ENCODE data around the gene CHSY1. TPM values are rescaled to one million over a fixed set of nuclear protein-coding genes. Genes with fewer than 3 reads are reported as not detected.

Gene CHSY1
- total RNA-seq, 1 experiment from 2014 or later: 59.1 TPM

DNA sequence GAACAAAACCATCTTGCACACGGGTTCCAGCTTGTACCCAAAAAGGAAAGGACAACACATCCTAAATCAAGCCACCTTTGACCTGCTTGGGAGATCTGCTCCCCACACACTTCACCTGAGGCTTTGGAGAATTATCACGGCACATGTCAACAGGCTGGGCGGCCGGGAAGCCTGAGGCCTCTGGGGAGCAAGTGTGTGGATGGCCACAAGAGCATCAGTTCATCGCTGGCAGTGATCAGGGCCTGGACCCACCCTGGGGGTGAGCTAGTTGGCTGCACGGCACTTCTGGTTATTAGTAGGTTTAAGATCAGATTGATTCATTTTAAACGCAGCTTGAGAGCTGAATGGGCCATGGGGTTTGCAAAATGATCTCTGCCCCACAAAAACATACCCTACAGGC is 108.5 kb downstream of the CHSY1 start:
- CTCF ChIA-PET: interaction anchor here (1.2 to 5.0 kb wide), 2 partner anchors 10 to 135 kb away, joined by 4 to 22 read pairs; no protein-coding TSS in a partner anchor
- Mint-ChIP-seq H3K27ac (no peak overlapping the region), H3K9me3 (no peaks in the 10 kb centered on the region; the same call in 1 of the 2 replicates), H3K27me3 (ENCODE audit: low read depth) (no peaks in the 10 kb centered on the region; the same call in 1 of the 2 replicates), H3K4me1 (peaks cover 9% of the 10 kb centered on the region), H3K4me3 (no peak overlapping the region), H3K36me3 (no peaks in the 10 kb centered on the region)
- ATAC-seq (no peak), DNase-seq (ENCODE audit: low spot score) (no peak)
- POLR2A ChIA-PET: no interaction called here
- TF ChIP-seq, protein P1, sequence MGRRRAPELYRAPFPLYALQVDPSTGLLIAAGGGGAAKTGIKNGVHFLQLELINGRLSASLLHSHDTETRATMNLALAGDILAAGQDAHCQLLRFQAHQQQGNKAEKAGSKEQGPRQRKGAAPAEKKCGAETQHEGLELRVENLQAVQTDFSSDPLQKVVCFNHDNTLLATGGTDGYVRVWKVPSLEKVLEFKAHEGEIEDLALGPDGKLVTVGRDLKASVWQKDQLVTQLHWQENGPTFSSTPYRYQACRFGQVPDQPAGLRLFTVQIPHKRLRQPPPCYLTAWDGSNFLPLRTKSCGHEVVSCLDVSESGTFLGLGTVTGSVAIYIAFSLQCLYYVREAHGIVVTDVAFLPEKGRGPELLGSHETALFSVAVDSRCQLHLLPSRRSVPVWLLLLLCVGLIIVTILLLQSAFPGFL (CRISPR knock-in tag; IDR thresholded peaks at IDR 0.05; ENCODE audit: borderline replicate concordance): no peak
- TF ChIP-seq SOX15 (CRISPR knock-in tag; IDR thresholded peaks at IDR 0.05) (no peak), JAZF1 (CRISPR knock-in tag; IDR thresholded peaks at IDR 0.05) (no peak), JUN (CRISPR knock-in tag; IDR thresholded peaks at IDR 0.05) (no peak)
- TF ChIP-seq, protein P2, sequence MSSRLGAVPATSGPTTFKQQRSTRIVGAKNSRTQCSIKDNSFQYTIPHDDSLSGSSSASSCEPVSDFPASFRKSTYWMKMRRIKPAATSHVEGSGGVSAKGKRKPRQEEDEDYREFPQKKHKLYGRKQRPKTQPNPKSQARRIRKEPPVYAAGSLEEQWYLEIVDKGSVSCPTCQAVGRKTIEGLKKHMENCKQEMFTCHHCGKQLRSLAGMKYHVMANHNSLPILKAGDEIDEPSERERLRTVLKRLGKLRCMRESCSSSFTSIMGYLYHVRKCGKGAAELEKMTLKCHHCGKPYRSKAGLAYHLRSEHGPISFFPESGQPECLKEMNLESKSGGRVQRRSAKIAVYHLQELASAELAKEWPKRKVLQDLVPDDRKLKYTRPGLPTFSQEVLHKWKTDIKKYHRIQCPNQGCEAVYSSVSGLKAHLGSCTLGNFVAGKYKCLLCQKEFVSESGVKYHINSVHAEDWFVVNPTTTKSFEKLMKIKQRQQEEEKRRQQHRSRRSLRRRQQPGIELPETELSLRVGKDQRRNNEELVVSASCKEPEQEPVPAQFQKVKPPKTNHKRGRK (CRISPR knock-in tag; IDR thresholded peaks at IDR 0.05; ENCODE audit: borderline replicate concordance): no peak

DNA sequence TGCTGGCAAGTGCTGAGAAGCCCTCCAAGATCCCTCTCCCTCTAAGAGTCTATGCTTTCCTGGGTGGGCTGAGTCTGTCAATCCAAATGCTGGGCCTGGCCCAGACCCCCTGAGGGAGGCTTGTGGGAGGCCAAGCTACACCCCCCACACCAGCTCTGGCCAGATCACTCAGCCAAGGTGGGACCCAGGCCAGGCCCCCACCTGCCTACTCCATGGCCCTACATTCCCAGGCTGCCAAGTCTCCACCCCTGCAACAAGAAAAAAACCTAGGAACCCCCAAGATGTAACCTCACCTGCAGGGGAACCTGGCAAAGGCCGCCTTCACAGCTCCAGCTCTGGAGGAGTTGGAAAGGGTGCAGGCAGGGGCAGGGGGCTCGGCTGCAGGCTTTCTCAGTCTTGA is 109.1 kb downstream of the CHSY1 start:
- POLR2A ChIA-PET: no interaction called here
- DNase-seq (ENCODE audit: low spot score) (no peak), ATAC-seq (no peak)
- H3K27ac Mint-ChIP-seq: no peak overlapping the region
- H3K27me3 Mint-ChIP-seq (ENCODE audit: low read depth): no peaks in the 10 kb centered on the region; the same call in 1 of the 2 replicates
- H3K36me3 Mint-ChIP-seq: no peaks in the 10 kb centered on the region
- H3K4me1 Mint-ChIP-seq: peaks cover 9% of the 10 kb centered on the region
- H3K4me3 Mint-ChIP-seq: no peak overlapping the region
- CTCF ChIA-PET: interaction anchor here (1.2 to 5.0 kb wide), 2 partner anchors 11 to 134 kb away, joined by 4 to 22 read pairs; no protein-coding TSS in a partner anchor
- no peak for TF ChIP-seq IRF2 (CRISPR knock-in tag; IDR thresholded peaks at IDR 0.05; ENCODE audit: borderline replicate concordance, low read depth)
- TF ChIP-seq, protein P3, sequence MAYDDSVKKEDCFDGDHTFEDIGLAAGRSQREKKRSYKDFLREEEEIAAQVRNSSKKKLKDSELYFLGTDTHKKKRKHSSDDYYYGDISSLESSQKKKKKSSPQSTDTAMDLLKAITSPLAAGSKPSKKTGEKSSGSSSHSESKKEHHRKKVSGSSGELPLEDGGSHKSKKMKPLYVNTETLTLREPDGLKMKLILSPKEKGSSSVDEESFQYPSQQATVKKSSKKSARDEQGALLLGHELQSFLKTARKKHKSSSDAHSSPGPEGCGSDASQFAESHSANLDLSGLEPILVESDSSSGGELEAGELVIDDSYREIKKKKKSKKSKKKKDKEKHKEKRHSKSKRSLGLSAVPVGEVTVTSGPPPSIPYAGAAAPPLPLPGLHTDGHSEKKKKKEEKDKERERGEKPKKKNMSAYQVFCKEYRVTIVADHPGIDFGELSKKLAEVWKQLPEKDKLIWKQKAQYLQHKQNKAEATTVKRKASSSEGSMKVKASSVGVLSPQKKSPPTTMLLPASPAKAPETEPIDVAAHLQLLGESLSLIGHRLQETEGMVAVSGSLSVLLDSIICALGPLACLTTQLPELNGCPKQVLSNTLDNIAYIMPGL (CRISPR knock-in tag; IDR thresholded peaks at IDR 0.05): no peak
- TF ChIP-seq, protein P4, sequence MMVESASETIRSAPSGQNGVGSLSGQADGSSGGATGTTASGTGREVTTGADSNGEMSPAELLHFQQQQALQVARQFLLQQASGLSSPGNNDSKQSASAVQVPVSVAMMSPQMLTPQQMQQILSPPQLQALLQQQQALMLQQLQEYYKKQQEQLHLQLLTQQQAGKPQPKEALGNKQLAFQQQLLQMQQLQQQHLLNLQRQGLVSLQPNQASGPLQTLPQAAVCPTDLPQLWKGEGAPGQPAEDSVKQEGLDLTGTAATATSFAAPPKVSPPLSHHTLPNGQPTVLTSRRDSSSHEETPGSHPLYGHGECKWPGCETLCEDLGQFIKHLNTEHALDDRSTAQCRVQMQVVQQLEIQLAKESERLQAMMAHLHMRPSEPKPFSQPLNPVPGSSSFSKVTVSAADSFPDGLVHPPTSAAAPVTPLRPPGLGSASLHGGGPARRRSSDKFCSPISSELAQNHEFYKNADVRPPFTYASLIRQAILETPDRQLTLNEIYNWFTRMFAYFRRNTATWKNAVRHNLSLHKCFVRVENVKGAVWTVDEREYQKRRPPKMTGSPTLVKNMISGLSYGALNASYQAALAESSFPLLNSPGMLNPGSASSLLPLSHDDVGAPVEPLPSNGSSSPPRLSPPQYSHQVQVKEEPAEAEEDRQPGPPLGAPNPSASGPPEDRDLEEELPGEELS (CRISPR knock-in tag; IDR thresholded peaks at IDR 0.05): no peak
- H3K9me3 Mint-ChIP-seq: no peaks in the 10 kb centered on the region; the same call in 1 of the 2 replicates

DNA sequence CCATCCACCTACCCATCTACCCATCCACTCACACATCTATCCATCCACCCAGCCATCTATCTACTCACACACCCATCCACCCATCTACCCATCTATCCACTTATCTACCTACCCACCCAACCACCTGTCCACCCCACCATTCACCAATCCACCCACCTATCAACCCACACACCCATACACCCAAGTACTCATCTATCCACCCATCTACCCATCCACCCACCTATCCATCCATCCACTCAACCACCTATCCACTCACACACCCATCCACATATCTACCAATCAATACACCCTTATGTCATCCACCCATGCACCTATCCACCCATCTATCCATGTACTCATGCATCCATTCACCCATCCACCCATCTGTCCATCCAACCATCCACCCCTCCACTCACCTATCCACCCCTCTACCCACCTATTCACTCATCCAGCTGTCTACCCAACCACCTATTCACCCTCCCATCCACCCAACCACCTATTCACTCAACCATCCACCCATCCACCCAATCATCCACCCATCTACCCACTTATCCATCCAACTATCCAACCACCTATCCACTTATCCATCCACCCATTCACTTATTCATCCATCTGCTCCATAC is 109.8 kb downstream of the CHSY1 start:
- Mint-ChIP-seq H3K4me1 (peaks cover 9% of the 10 kb centered on the region), H3K9me3 (no peaks in the 10 kb centered on the region; the same call in 1 of the 2 replicates), H3K36me3 (no peaks in the 10 kb centered on the region), H3K27me3 (ENCODE audit: low read depth) (no peaks in the 10 kb centered on the region; the same call in 1 of the 2 replicates), H3K4me3 (no peak overlapping the region), H3K27ac (no peak overlapping the region)
- ChIA-PET CTCF (interaction anchor here (5.0 kb wide), 1 partner anchor 11 kb away, joined by 22 read pairs; no protein-coding TSS in a partner anchor), POLR2A (no interaction called here)
- DNase-seq (ENCODE audit: low spot score): no peak
- TF ChIP-seq, protein P5, sequence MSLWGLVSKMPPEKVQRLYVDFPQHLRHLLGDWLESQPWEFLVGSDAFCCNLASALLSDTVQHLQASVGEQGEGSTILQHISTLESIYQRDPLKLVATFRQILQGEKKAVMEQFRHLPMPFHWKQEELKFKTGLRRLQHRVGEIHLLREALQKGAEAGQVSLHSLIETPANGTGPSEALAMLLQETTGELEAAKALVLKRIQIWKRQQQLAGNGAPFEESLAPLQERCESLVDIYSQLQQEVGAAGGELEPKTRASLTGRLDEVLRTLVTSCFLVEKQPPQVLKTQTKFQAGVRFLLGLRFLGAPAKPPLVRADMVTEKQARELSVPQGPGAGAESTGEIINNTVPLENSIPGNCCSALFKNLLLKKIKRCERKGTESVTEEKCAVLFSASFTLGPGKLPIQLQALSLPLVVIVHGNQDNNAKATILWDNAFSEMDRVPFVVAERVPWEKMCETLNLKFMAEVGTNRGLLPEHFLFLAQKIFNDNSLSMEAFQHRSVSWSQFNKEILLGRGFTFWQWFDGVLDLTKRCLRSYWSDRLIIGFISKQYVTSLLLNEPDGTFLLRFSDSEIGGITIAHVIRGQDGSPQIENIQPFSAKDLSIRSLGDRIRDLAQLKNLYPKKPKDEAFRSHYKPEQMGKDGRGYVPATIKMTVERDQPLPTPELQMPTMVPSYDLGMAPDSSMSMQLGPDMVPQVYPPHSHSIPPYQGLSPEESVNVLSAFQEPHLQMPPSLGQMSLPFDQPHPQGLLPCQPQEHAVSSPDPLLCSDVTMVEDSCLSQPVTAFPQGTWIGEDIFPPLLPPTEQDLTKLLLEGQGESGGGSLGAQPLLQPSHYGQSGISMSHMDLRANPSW (CRISPR knock-in tag; conservative IDR thresholded peaks at IDR 0.05; ENCODE audit: low read depth): no peak
- TF ChIP-seq, protein P6, sequence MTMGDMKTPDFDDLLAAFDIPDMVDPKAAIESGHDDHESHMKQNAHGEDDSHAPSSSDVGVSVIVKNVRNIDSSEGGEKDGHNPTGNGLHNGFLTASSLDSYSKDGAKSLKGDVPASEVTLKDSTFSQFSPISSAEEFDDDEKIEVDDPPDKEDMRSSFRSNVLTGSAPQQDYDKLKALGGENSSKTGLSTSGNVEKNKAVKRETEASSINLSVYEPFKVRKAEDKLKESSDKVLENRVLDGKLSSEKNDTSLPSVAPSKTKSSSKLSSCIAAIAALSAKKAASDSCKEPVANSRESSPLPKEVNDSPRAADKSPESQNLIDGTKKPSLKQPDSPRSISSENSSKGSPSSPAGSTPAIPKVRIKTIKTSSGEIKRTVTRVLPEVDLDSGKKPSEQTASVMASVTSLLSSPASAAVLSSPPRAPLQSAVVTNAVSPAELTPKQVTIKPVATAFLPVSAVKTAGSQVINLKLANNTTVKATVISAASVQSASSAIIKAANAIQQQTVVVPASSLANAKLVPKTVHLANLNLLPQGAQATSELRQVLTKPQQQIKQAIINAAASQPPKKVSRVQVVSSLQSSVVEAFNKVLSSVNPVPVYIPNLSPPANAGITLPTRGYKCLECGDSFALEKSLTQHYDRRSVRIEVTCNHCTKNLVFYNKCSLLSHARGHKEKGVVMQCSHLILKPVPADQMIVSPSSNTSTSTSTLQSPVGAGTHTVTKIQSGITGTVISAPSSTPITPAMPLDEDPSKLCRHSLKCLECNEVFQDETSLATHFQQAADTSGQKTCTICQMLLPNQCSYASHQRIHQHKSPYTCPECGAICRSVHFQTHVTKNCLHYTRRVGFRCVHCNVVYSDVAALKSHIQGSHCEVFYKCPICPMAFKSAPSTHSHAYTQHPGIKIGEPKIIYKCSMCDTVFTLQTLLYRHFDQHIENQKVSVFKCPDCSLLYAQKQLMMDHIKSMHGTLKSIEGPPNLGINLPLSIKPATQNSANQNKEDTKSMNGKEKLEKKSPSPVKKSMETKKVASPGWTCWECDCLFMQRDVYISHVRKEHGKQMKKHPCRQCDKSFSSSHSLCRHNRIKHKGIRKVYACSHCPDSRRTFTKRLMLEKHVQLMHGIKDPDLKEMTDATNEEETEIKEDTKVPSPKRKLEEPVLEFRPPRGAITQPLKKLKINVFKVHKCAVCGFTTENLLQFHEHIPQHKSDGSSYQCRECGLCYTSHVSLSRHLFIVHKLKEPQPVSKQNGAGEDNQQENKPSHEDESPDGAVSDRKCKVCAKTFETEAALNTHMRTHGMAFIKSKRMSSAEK (CRISPR knock-in tag; IDR thresholded peaks at IDR 0.05; ENCODE audit: borderline replicate concordance): no peak
- ATAC-seq: no peak

All from WTC11 (cell line).